Nephron progenitor cell (in vitro differentiated cells): ENCODE measurements around the gene ATP11C.

ENCODE experiments used
- DNase-seq: peaks from one replicate; pipeline ENCODE4 v3.0.0; 2021
- H3K27ac Mint-ChIP-seq: 2 replicates; pipeline ENCODE4 v1.8.0; 2021; ENCODE audit warnings: mild to moderate bottlenecking, moderate library complexity, mixed read lengths
- H3K27me3 Mint-ChIP-seq: 2 replicates; pipeline ENCODE4 v1.8.0; 2021; ENCODE audit warnings: mild to moderate bottlenecking, low read depth, mixed read lengths; ENCODE audit not compliant: poor library complexity
- H3K36me3 Mint-ChIP-seq: 2 replicates; pipeline ENCODE4 v1.8.0; 2021; ENCODE audit warnings: low read depth, mixed read lengths
- H3K4me1 Mint-ChIP-seq: 2 replicates; pipeline ENCODE4 v1.8.0; 2021; ENCODE audit warnings: mixed read lengths
- H3K4me3 Mint-ChIP-seq: 2 replicates; pipeline ENCODE4 v1.8.0; 2021; ENCODE audit warnings: mild to moderate bottlenecking, moderate library complexity, mixed read lengths
- H3K9me3 Mint-ChIP-seq: 2 replicates; pipeline ENCODE4 v1.8.0; 2021; ENCODE audit warnings: mild to moderate bottlenecking, moderate library complexity, mixed read lengths
- TF ChIP-seq, protein P1 (sequence below): fragments of 200-600 bp; sonication (generic); IDR thresholded peaks from 2 replicates; pipeline ENCODE4 v1.5.0; 2021; ENCODE audit warnings: antibody characterized with exemption

The ATP11C gene

DNA sequence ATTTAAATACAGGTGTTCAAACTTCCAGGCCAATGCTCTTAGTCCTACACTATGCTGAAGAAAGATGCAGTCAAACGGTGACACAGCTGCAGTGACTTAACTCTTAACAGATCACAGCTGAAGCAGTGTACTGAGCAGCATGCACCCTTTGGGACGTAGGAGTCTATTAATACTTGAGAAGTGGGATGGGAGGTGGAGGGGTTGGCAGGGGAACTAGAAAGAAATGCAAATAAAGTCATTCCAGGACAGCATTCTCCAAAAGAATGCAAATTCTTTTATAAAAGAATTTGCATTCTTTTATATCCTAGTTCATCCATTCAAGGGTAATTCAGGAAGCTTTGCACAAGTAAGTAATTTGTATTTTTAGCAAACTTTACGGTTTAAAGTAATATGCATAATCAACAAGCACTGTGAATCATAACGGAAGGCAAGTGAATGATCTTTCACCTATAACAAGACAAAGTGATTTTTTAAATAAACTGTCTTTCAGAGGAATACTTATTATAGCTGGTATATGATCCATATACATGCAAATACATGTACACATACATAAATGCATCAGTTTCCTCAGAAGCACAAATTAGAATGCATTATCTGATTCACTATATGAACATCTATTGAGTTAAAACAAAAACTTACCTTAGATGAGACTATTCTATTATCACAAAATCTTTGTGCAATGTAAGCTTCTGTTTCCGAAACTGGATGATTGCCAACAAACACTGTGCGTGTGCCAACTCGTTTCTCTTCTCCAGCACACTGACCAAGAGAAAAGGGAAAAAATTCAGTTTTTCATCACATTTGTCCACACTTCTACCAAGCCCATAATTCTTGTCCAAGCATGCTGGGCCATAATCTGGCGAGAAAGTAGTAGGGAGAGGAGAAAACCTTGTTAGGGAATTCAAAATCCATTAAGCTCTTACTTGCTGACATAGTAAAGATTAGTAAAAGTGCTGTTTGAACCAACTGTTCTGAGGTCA is 106.5 kb downstream of the ATP11C start:
- no peak overlapping the region for H3K4me3 Mint-ChIP-seq
- H3K27me3 Mint-ChIP-seq = no peaks in the 10 kb centered on the region
- no peak for DNase-seq
- TF ChIP-seq, protein P1, sequence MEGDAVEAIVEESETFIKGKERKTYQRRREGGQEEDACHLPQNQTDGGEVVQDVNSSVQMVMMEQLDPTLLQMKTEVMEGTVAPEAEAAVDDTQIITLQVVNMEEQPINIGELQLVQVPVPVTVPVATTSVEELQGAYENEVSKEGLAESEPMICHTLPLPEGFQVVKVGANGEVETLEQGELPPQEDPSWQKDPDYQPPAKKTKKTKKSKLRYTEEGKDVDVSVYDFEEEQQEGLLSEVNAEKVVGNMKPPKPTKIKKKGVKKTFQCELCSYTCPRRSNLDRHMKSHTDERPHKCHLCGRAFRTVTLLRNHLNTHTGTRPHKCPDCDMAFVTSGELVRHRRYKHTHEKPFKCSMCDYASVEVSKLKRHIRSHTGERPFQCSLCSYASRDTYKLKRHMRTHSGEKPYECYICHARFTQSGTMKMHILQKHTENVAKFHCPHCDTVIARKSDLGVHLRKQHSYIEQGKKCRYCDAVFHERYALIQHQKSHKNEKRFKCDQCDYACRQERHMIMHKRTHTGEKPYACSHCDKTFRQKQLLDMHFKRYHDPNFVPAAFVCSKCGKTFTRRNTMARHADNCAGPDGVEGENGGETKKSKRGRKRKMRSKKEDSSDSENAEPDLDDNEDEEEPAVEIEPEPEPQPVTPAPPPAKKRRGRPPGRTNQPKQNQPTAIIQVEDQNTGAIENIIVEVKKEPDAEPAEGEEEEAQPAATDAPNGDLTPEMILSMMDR = no peak
- peaks cover 13% of the 10 kb centered on the region for H3K9me3 Mint-ChIP-seq
- H3K4me1 Mint-ChIP-seq = peaks cover 9% of the 10 kb centered on the region
- no peak overlapping the region for H3K27ac Mint-ChIP-seq
- peaks cover 26% of the 10 kb centered on the region for H3K36me3 Mint-ChIP-seq

DNA sequence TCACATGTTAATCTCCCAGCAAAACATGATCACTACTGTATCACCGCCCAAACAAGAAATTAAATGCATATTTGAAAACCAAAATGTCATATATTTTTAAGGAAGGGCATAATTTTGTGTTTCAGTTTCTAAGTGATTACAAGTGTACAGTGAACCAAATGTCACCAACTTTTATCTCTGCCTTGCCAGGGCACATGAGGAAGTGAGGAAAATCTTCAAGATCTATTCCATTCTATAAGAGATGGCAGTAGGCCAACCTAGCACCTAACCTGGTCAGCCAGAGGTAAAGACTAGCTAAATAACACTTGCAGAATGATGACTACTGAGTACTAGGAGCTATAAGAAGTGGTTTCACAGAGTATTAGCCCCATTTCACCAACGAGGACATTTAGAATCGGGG is 107.2 kb downstream of the ATP11C start:
- H3K27ac Mint-ChIP-seq = no peak overlapping the region
- peaks cover 4% of the 10 kb centered on the region for H3K4me1 Mint-ChIP-seq
- DNase-seq = no peak
- H3K9me3 Mint-ChIP-seq = peaks cover 13% of the 10 kb centered on the region
- TF ChIP-seq, protein P1 = no peak
- H3K27me3 Mint-ChIP-seq = no peaks in the 10 kb centered on the region
- peaks cover 26% of the 10 kb centered on the region for H3K36me3 Mint-ChIP-seq
- H3K4me3 Mint-ChIP-seq = no peak overlapping the region

DNA sequence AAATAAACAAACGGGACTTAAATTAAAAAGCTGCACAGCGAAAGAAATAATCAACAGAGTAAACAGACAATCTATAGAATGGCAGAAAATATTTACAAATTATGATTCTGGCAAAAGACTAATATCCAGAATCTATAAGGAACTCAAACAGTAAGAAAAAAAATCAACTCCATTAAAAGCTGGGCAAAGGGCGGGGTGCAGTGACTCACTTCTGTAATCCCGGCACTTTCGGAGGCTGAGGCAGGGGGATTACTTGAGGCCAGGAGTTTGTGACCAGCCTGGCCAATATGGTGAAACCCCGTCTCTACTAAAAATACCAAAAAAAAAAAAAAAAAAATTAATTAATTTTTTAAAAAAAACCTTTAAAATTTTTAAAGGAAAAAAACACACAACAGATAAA is 109.0 kb downstream of the ATP11C start:
- no peak overlapping the region for H3K27ac Mint-ChIP-seq
- TF ChIP-seq, protein P1 = no peak
- peaks cover 26% of the 10 kb centered on the region for H3K36me3 Mint-ChIP-seq
- H3K4me3 Mint-ChIP-seq = no peak overlapping the region
- DNase-seq = no peak
- no peaks in the 10 kb centered on the region for H3K27me3 Mint-ChIP-seq
- no peaks in the 10 kb centered on the region for H3K4me1 Mint-ChIP-seq
- peaks cover 13% of the 10 kb centered on the region for H3K9me3 Mint-ChIP-seq

DNA sequence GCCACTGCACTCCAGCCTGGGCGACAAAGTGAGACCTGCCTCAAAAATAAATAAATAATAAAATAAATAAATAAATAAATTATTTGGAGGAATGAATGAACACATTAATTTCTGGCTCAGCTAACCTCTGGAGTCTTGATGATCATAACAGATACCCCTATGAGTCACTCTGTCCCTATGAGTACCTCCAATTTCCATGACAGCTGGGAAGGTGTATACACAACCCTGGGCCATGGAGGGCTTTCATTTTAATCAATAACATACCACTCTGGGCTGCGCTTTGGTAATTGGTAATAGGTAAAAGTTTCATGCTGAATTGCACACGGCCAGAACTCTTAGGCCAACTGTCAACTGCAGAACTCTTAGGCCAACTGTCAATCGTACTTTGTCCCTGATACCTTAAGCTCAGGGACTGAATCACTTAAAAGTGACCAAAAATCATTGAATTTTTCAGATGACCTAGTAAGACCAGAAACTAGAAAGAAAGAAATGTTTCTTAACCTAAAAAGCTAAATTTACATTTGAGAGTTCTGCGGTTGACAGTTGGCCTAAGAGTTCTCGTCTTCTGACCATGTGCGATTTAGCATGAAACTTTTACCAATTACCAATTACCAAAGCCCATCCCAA is 112.4 kb downstream of the ATP11C start:
- H3K27me3 Mint-ChIP-seq = no peaks in the 10 kb centered on the region
- no peak for DNase-seq
- H3K4me3 Mint-ChIP-seq = no peak overlapping the region
- TF ChIP-seq, protein P1 = no peak
- H3K9me3 Mint-ChIP-seq = peaks cover 7% of the 10 kb centered on the region
- H3K27ac Mint-ChIP-seq = no peak overlapping the region
- H3K4me1 Mint-ChIP-seq = no peaks in the 10 kb centered on the region
- H3K36me3 Mint-ChIP-seq = peaks cover 35% of the 10 kb centered on the region

DNA sequence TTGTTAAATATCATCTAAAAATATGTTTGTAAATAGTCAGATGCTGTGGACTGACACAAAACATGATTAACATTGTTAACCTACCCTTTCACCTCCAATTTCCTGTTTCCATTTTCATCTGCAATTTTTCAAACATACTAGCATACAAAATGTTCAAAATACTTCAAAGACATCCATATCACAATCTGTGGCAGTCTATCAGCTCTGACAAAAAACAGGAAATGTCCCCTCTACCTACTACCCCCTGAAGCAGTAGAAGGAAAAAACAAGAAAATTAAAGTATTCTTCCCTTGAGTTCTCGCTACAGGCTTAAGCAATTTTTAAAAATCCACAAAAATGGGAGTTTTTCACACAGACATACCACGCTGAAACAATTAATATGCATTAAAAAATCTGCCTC is 116.6 kb downstream of the ATP11C start:
- Mint-ChIP-seq H3K27ac (no peak overlapping the region), H3K36me3 (peaks cover 27% of the 10 kb centered on the region), H3K4me3 (no peak overlapping the region), H3K27me3 (no peaks in the 10 kb centered on the region), H3K4me1 (no peaks in the 10 kb centered on the region), H3K9me3 (peaks cover 3% of the 10 kb centered on the region)
- no peak for DNase-seq
- TF ChIP-seq, protein P1 = no peak
